Peyer's patch (tissue), 4 donors: Measurements from ENCODE around the gene PLAAT5.

Experiments used
- CTCF ChIP-seq, 6 experiments: fragments of 450-650 bp in 4 of 6; fragments of 200-600 bp in 2 of 6; sonication (generic) in 1 of 6; IDR thresholded peaks; one replicate each; pipeline ENCODE4 v1.5.1; 2017 to 2019; ENCODE audit warnings: antibody characterized with exemption in 6 of 6, mild to moderate bottlenecking in 3 of 6, moderate library complexity in 1 of 6
- POLR2A ChIP-seq, 2 donors: fragments of 450-650 bp; IDR thresholded peaks; one replicate each; pipeline ENCODE4 v1.5.1; 2017; ENCODE audit warnings: antibody characterized with exemption in 2 of 2, mild to moderate bottlenecking in 2 of 2, moderate library complexity in 2 of 2

- no peak for TF ChIP-seq CTCF (IDR thresholded peaks at IDR 0.05)
- TF ChIP-seq POLR2A (IDR thresholded peaks at IDR 0.05): no peak
These were observed 62.9 kb downstream of the PLAAT5 start for GRCh38 chr11:63427971-63428508.
